ENCODE results near the gene SMARCAL1. TPM values are rescaled to one million over a fixed set of nuclear protein-coding genes. Genes with fewer than 3 reads are reported as not detected.

The SMARCAL1 gene
- total RNA-seq, 1 experiment from 2014 or later, result 25.4 TPM

- Mint-ChIP-seq H3K27me3 (ENCODE audit: unreplicated experiment) (no peaks in the 10 kb centered on the region), H3K4me1 (ENCODE audit: low read depth, unreplicated experiment) (no peaks in the 10 kb centered on the region), H3K36me3 (ENCODE audit: insufficient read depth, unreplicated experiment) (peaks cover 21% of the 10 kb centered on the region), H3K27ac (ENCODE audit: unreplicated experiment) (no peak overlapping the region), H3K4me3 (ENCODE audit: low read depth, unreplicated experiment) (no peak overlapping the region), H3K9me3 (ENCODE audit: low read depth, unreplicated experiment) (no peaks in the 10 kb centered on the region)
- TF ChIP-seq, protein P1, sequence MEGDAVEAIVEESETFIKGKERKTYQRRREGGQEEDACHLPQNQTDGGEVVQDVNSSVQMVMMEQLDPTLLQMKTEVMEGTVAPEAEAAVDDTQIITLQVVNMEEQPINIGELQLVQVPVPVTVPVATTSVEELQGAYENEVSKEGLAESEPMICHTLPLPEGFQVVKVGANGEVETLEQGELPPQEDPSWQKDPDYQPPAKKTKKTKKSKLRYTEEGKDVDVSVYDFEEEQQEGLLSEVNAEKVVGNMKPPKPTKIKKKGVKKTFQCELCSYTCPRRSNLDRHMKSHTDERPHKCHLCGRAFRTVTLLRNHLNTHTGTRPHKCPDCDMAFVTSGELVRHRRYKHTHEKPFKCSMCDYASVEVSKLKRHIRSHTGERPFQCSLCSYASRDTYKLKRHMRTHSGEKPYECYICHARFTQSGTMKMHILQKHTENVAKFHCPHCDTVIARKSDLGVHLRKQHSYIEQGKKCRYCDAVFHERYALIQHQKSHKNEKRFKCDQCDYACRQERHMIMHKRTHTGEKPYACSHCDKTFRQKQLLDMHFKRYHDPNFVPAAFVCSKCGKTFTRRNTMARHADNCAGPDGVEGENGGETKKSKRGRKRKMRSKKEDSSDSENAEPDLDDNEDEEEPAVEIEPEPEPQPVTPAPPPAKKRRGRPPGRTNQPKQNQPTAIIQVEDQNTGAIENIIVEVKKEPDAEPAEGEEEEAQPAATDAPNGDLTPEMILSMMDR (IDR thresholded peaks at IDR 0.05; ENCODE audit: unreplicated experiment), result no peak
- intact Hi-C loops (cut with micrococcal nuclease; ENCODE audit: unreplicated experiment), result no loop called here
- no peak for DNase-seq
- BruUV-seq (replicated peaks), result no TSS peak
- CTCF ChIA-PET, result no interaction called here
Measured at GRCh38 chr2:216450346-216450745, 38.1 kb downstream of the SMARCAL1 start.

DNA sequence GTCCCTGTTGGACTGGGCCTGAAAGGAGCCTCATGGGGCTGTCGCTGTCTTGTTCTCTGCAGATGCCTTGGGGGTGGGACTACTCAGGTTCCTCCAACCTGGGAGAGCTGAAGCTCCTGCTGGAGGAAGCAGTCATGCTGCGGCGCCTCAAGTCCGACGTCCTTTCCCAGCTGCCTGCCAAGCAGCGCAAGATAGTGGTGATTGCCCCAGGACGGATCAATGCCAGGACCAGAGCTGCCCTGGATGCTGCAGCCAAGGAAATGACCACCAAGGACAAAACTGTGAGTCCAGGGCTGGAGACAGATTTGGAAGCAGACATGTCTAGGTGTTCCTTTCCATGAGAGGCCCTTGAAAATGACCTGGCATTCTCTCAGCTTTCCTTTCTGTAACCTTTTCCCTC is 38.5 kb downstream of the SMARCAL1 start:
- no peaks in the 10 kb centered on the region for H3K4me1 Mint-ChIP-seq (ENCODE audit: low read depth, unreplicated experiment)
- intact Hi-C loops (cut with micrococcal nuclease; ENCODE audit: unreplicated experiment), result no loop called here
- H3K27ac Mint-ChIP-seq (ENCODE audit: unreplicated experiment), result no peak overlapping the region
- CTCF ChIA-PET, result no interaction called here
- H3K36me3 Mint-ChIP-seq (ENCODE audit: insufficient read depth, unreplicated experiment), result peaks cover 22% of the 10 kb centered on the region
- H3K27me3 Mint-ChIP-seq (ENCODE audit: unreplicated experiment), result no peaks in the 10 kb centered on the region
- peaks cover 1% of the 10 kb centered on the region for H3K9me3 Mint-ChIP-seq (ENCODE audit: low read depth, unreplicated experiment)
- BruUV-seq (replicated peaks), result no TSS peak
- no peak overlapping the region for H3K4me3 Mint-ChIP-seq (ENCODE audit: low read depth, unreplicated experiment)
- TF ChIP-seq, protein P1 (IDR thresholded peaks at IDR 0.05; ENCODE audit: unreplicated experiment), result no peak
- no peak for DNase-seq

DNA sequence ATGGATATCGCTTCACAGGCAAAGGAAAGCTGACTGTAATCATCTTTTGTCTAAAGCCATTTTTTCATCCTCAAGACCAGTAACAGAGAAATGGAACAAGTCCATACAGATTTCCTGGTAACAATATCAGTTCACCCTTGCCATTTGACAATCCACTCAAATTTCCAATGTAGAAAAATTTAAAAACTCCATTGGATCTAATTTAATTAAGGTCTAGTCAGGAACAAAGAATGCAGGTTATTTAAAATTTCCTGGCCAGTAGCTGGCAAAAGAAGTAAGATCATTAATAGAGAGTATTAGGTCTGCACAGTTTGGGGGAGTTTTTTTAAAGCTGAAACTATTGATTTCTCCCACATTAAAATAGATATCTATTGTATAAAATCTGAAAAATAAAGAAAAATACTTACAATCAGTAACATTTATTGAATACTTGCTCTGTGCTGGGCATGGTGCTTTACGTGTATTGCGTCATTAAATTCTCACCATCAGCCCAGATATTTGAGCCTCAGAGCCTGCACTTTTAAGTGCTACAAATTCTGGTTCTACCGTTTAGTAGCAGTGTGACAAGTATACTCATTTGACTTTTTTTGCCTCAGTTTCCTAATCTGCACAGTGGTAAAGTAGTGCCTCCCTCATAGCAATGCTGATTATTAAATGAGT is 41.8 kb downstream of the SMARCAL1 start:
- H3K4me3 Mint-ChIP-seq (ENCODE audit: low read depth, unreplicated experiment), result no peak overlapping the region
- H3K36me3 Mint-ChIP-seq (ENCODE audit: insufficient read depth, unreplicated experiment), result peaks cover 10% of the 10 kb centered on the region
- no TSS peak for BruUV-seq (replicated peaks)
- H3K27ac Mint-ChIP-seq (ENCODE audit: unreplicated experiment), result no peak overlapping the region
- no peaks in the 10 kb centered on the region for H3K27me3 Mint-ChIP-seq (ENCODE audit: unreplicated experiment)
- H3K9me3 Mint-ChIP-seq (ENCODE audit: low read depth, unreplicated experiment), result peaks cover 6% of the 10 kb centered on the region
- TF ChIP-seq, protein P1 (IDR thresholded peaks at IDR 0.05; ENCODE audit: unreplicated experiment), result no peak
- H3K4me1 Mint-ChIP-seq (ENCODE audit: low read depth, unreplicated experiment), result no peaks in the 10 kb centered on the region
- no peak for DNase-seq
- intact Hi-C loops (cut with micrococcal nuclease; ENCODE audit: unreplicated experiment), result no loop called here
- CTCF ChIA-PET, result no interaction called here

DNA sequence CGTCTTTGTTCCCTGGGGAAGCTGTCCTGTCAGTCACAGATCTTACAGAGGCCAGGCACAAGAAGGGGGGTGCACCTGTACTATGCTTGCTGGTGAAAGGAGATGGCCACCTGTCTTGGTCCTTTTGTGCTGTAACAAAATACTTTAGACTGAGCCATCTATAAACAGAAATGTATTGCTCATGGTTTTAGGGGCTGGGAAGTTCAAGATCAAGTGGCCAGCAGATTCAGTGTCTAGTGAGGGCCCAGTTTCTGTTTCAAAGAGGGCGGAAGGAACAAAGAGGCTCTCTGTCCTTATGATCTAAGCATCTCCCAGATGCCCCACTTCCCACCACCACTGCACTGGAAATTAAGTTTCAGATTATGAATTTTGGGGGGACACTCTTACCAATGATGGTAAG is 50.9 kb downstream of the SMARCAL1 start:
- Mint-ChIP-seq H3K27me3 (ENCODE audit: unreplicated experiment) (no peaks in the 10 kb centered on the region), H3K9me3 (ENCODE audit: low read depth, unreplicated experiment) (no peaks in the 10 kb centered on the region), H3K27ac (ENCODE audit: unreplicated experiment) (no peak overlapping the region), H3K36me3 (ENCODE audit: insufficient read depth, unreplicated experiment) (no peaks in the 10 kb centered on the region), H3K4me3 (ENCODE audit: low read depth, unreplicated experiment) (no peak overlapping the region), H3K4me1 (ENCODE audit: low read depth, unreplicated experiment) (no peaks in the 10 kb centered on the region)
- CTCF ChIA-PET, result no interaction called here
- BruUV-seq (replicated peaks), result no TSS peak
- intact Hi-C loops (cut with micrococcal nuclease; ENCODE audit: unreplicated experiment), result no loop called here
- DNase-seq, result no peak
- TF ChIP-seq, protein P1 (IDR thresholded peaks at IDR 0.05; ENCODE audit: unreplicated experiment), result no peak

All from Calu3 (cell line).